Colonic mucosa (tissue), 4 donors: ENCODE measurements around the gene FCGR2B. TPM values are rescaled to one million over a fixed set of nuclear protein-coding genes. Genes with fewer than 3 reads are reported as not detected.

Source experiments
- DNase-seq: peaks from one replicate; pipeline ENCODE4 v3.0.0-alpha.2; 2020
- H3K27ac ChIP-seq: fragments of 200-600 bp; one replicate; pipeline ENCODE4 v1.8.0; 2021
- H3K27me3 ChIP-seq: fragments of 200-600 bp; one replicate; pipeline ENCODE4 v1.8.0; 2021
- H3K36me3 ChIP-seq: fragments of 200-600 bp; one replicate; pipeline ENCODE4 v1.8.0; 2021
- H3K4me1 ChIP-seq: fragments of 200-600 bp; one replicate; pipeline ENCODE4 v1.8.0; 2021; ENCODE audit warnings: mild to moderate bottlenecking
- H3K4me3 ChIP-seq: fragments of 200-600 bp; one replicate; pipeline ENCODE4 v1.8.0; 2021
- H3K9ac ChIP-seq, 2 donors: one replicate each; pipeline ENCODE4 v1.7.0; 2013; ENCODE audit warnings: control low read depth in 2 of 2, low read depth in 2 of 2, low read length in 2 of 2
- H3K9me3 ChIP-seq: fragments of 200-600 bp; one replicate; pipeline ENCODE4 v1.8.0; 2021
- intact Hi-C: fragments of 100-400 bp; cut with DNase I; formaldehyde crosslinking; loops from one replicate; pipeline ENCODE4 v1.14.1; 2022
- total RNA-seq, 2 donors: library from RNA; stranded (reverse); fragmentation: NEBNext Ultra II Directional in 1 of 2; extraction: Animal tissue kit (Norgen Biotek cat#: 25700) in 1 of 2; gene quantifications; one replicate each; pipeline ENCODE4 v1.2.1, GENCODE V29; 2021
- TF ChIP-seq, protein P1 (sequence below): fragments of 200-600 bp; IDR thresholded peaks from one replicate; pipeline ENCODE4 v1.8.0; 2022; ENCODE audit warnings: antibody characterized with exemption, mild to moderate bottlenecking
- donor health status: healthy.
- donor health status: DM: no; HTN: no; CAD: no.
- donor health status: DM: no; HTN: no; CAD: no.

Gene FCGR2B
- total RNA-seq, 2 donors from 2014 or later = 1.3 to 8.9 TPM

DNA sequence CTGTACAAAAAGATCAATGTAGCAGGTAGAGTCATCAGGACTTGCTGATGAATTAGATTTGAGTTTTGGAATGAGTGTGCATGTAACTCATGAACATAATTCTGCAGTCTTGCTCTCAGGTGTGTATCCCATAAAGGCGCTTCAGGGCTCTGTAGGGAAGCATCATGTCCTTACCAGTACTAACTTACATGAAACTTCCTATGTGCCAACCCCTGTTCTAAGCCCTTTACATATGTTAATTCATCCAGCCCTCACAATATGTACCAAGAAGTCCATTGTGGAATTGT lies 56.3 kb downstream of the FCGR2B start:
- no peak overlapping the region for H3K9ac ChIP-seq
- no peaks in the 10 kb centered on the region for H3K4me1 ChIP-seq
- DNase-seq = no peak
- H3K27me3 ChIP-seq = no peaks in the 10 kb centered on the region
- no peaks in the 10 kb centered on the region for H3K36me3 ChIP-seq
- intact Hi-C loops = no loop called here
- TF ChIP-seq, protein P1, sequence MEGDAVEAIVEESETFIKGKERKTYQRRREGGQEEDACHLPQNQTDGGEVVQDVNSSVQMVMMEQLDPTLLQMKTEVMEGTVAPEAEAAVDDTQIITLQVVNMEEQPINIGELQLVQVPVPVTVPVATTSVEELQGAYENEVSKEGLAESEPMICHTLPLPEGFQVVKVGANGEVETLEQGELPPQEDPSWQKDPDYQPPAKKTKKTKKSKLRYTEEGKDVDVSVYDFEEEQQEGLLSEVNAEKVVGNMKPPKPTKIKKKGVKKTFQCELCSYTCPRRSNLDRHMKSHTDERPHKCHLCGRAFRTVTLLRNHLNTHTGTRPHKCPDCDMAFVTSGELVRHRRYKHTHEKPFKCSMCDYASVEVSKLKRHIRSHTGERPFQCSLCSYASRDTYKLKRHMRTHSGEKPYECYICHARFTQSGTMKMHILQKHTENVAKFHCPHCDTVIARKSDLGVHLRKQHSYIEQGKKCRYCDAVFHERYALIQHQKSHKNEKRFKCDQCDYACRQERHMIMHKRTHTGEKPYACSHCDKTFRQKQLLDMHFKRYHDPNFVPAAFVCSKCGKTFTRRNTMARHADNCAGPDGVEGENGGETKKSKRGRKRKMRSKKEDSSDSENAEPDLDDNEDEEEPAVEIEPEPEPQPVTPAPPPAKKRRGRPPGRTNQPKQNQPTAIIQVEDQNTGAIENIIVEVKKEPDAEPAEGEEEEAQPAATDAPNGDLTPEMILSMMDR = no peak
- H3K4me3 ChIP-seq = no peak overlapping the region
- no peak overlapping the region for H3K27ac ChIP-seq
- H3K9me3 ChIP-seq = no peaks in the 10 kb centered on the region

DNA sequence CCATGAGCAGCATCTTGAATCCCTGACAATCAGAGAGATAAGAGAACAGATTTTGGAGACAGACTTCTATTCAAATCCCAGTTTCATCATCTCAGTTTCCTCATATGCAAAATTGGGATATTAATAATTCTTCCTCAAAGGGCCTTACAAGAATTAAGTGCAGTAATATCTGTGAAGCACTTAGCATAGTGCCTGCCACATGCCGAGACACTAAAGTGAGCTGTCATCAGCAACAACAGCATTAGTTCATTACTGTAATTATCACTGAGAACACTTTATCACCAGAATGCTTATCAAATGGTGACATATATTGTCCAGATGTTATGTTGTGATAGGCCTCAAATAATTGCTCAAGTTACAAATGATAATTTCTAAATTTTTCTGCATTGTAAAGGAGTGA lies 57.5 kb downstream of the FCGR2B start:
- H3K9me3 ChIP-seq = no peaks in the 10 kb centered on the region
- H3K27ac ChIP-seq = no peak overlapping the region
- H3K4me3 ChIP-seq = no peak overlapping the region
- no peaks in the 10 kb centered on the region for H3K36me3 ChIP-seq
- intact Hi-C loops = no loop called here
- no peaks in the 10 kb centered on the region for H3K4me1 ChIP-seq
- no peak for DNase-seq
- TF ChIP-seq, protein P1 = no peak
- no peaks in the 10 kb centered on the region for H3K27me3 ChIP-seq
- no peak overlapping the region for H3K9ac ChIP-seq

DNA sequence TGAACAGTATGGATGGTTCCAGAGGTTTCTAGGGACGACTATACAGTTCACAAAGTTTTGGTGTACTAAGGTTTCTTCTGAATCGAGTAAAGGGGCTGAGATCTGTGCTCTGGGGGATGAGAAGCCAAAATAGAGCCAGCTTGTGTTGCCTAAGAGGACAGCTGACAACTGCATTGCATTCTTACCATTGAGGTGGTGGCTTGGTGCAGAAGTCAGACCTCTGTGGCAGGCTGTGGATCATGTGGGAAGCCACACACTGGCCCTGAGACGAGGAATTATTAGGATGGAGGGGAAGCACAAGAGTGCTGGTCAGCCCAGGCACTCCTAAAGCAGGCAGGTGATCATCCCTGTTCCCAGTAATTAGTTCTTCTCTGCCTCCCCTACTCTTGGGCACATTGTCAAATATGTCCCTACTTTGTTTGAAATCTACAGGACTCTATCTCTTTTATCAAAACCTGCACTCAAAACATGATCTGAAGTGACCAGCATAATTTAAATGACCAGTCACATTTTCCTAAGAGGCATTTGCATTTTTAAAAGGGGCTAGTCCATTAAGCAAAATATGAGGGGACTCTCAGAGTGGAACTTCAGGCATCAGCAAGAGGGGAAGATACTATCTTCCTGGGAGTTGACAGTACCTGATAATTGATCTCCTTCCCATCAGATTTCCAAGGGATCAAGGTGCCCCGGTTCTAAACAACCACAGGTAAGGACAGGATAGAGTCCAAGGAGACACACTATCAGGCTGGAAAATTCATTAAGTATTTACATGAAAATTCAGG lies 58.2 kb downstream of the FCGR2B start, which contains the start of gene FCRLB:
TSS of gene FCRLB (plus strand) at position 589 of the 782 bp plus-strand sequence. CDS start 1,129 bp downstream, outside the sequence.
- no peak within 1 kb of the TSS for H3K9ac ChIP-seq
- no peaks in the 10 kb centered on the region for H3K36me3 ChIP-seq
- H3K4me1 ChIP-seq = no peaks in the 10 kb centered on the region
- H3K27ac ChIP-seq = no peak within 1 kb of the TSS
- TF ChIP-seq, protein P1 = no peak
- DNase-seq = no peak
- H3K9me3 ChIP-seq = no peaks in the 10 kb centered on the region
- no peak within 1 kb of the TSS for H3K4me3 ChIP-seq
- H3K27me3 ChIP-seq = peaks cover 6% of the 10 kb centered on the region
- intact Hi-C loops = no loop called here

DNA sequence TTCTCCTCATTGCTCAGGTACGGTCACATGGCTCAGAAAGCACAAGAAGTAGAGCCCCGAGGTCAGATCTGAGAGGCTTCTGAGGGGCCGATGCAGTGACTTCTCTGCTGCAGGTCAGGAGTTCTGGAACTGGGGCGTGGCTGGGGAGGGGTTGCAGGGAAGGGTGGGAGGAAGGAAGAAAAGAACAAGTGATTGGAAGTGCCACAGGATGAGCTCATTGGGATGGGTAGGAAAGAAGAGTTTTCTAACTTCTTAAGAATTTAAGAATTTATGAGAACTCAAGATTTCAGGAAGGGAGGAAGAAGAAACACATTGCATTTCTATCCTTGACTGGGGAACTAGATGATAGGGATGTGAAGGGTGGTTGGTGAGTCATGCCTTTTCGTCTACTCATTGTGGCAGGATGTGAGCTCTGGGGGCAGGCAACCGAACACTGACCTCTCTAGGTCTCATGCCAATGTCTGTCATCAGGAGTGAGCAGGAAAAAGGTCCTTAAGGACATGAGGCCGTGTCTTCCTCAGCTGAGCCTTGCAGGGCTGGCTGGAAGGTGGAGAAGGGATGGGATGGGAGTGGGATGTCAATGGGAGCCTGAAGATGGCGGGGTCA lies 58.9 kb downstream of the FCGR2B start:
- DNase-seq = no peak
- Histone ChIP-seq H3K36me3 (no peaks in the 10 kb centered on the region), H3K9ac (no peak overlapping the region), H3K27ac (no peak overlapping the region), H3K9me3 (no peaks in the 10 kb centered on the region), H3K4me1 (no peaks in the 10 kb centered on the region), H3K27me3 (peaks cover 9% of the 10 kb centered on the region), H3K4me3 (no peak overlapping the region)
- intact Hi-C loops = no loop called here
- TF ChIP-seq, protein P1 = no peak

DNA sequence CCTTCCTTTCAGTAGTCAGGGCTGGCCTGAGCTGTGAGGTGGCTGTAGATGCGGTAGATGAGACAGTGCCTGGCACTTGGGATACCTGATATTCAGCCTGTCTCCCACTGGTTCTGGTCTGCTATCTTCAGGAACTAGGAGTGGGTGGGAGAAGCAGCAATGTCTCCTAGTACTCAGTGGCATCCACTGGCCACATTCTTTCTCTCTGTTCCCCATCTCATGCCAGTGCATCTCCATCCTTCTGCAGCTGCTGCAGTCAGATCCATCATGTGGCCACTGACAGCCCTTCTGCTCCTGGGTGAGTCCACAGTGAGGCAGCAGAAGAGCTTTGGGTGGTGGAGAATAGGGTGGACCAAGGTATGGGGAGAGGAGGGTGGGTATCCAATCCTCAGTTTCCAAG lies 59.5 kb downstream of the FCGR2B start:
- H3K4me1 ChIP-seq = no peaks in the 10 kb centered on the region
- H3K27me3 ChIP-seq = peaks cover 12% of the 10 kb centered on the region
- no peak overlapping the region for H3K27ac ChIP-seq
- H3K4me3 ChIP-seq = no peak overlapping the region
- no peaks in the 10 kb centered on the region for H3K36me3 ChIP-seq
- H3K9ac ChIP-seq = no peak overlapping the region
- TF ChIP-seq, protein P1 = no peak
- H3K9me3 ChIP-seq = no peaks in the 10 kb centered on the region
- no peak for DNase-seq
- intact Hi-C loops = no loop called here
